ENCODE measurements around the gene CUL4A. TPM values are rescaled to one million over a fixed set of nuclear protein-coding genes. Genes with fewer than 3 reads are reported as not detected.

CUL4A gene
- total RNA-seq, 2 experiments from 2014 or later: 54.6 to 56.6 TPM

GRCh38 chr13:113229791-113230190 lies 20.4 kb downstream of the CUL4A start:
- Histone ChIP-seq H3K27ac (ENCODE audit: low read depth in 1 of 2, low read length in 2 of 2) (no peak overlapping the region), H3K36me3 (ENCODE audit: insufficient read depth, low read length) (peaks cover 84% of the 10 kb centered on the region), H3K4me1 (ENCODE audit: insufficient read depth, low read length) (no peaks in the 10 kb centered on the region), H3K9me3 (ENCODE audit: control insufficient read depth in 1 of 2, insufficient read depth in 1 of 2, low read length in 2 of 2) (no peaks in the 10 kb centered on the region), H3K4me3 (ENCODE audit: low read length) (no peak overlapping the region), H3K27me3 (ENCODE audit: control insufficient read depth in 1 of 2, insufficient read depth in 2 of 2, low read length in 2 of 2) (no peaks in the 10 kb centered on the region)
- Mint-ChIP-seq H3K36me3 (ENCODE audit: low read depth) (peaks cover 92% of the 10 kb centered on the region), H3K4me3 (no peak overlapping the region), H3K27ac (no peak overlapping the region), H3K9me3 (no peaks in the 10 kb centered on the region), H3K4me1 (ENCODE audit: low read depth) (no peaks in the 10 kb centered on the region), H3K27me3 (no peaks in the 10 kb centered on the region)
- TF ChIP-seq CTCF (IDR thresholded peaks at IDR 0.05): no peak
- ChIA-PET CTCF (interaction anchor here (1.5 kb wide), 1 partner anchor 9 kb away, joined by 4 read pairs; no protein-coding TSS in a partner anchor), POLR2A (interaction anchor here (2.0 kb wide), 1 partner anchor 20 kb away, joined by 6 read pairs; the partner anchor contains the start of gene CUL4A)
- DNase-seq (no peak), ATAC-seq (ENCODE audit: poor library complexity) (no peak)
- intact Hi-C loops (cut with DNase I, micrococcal nuclease): no loop called here

- H3K9me3 ChIP-seq (ENCODE audit: control insufficient read depth in 1 of 2, insufficient read depth in 1 of 2, low read length in 2 of 2): no peaks in the 10 kb centered on the region
- Mint-ChIP-seq H3K9me3 (no peaks in the 10 kb centered on the region), H3K4me3 (no peak overlapping the region), H3K36me3 (ENCODE audit: low read depth) (peaks cover 93% of the 10 kb centered on the region), H3K27me3 (no peaks in the 10 kb centered on the region), H3K27ac (peak overlapping the region; percentile 54), H3K4me1 (ENCODE audit: low read depth) (no peaks in the 10 kb centered on the region)
- H3K27me3 ChIP-seq (ENCODE audit: control insufficient read depth in 1 of 2, insufficient read depth in 2 of 2, low read length in 2 of 2): no peaks in the 10 kb centered on the region
- TF ChIP-seq CTCF (IDR thresholded peaks at IDR 0.05): no peak
- POLR2A ChIA-PET: interaction anchor here (0.6 to 2.0 kb wide), 2 partner anchors 22 to 25 kb away, joined by 4 to 6 read pairs; partner anchors contain the start of gene CUL4A
- no peak overlapping the region for H3K4me3 ChIP-seq (ENCODE audit: low read length)
- intact Hi-C loops (cut with DNase I, micrococcal nuclease): no loop called here
- no peaks in the 10 kb centered on the region for H3K4me1 ChIP-seq (ENCODE audit: insufficient read depth, low read length)
- DNase-seq (no peak), ATAC-seq (ENCODE audit: poor library complexity) (no peak)
- CTCF ChIA-PET: no interaction called here
- no peak overlapping the region for H3K27ac ChIP-seq (ENCODE audit: low read depth in 1 of 2, low read length in 2 of 2)
- H3K36me3 ChIP-seq (ENCODE audit: insufficient read depth, low read length): peaks cover 78% of the 10 kb centered on the region
Observed at GRCh38 chr13:113231306-113232207, 22.1 kb downstream of the CUL4A start.

GRCh38 chr13:113232208-113233003 lies 23.0 kb downstream of the CUL4A start:
- Histone ChIP-seq H3K27ac (ENCODE audit: low read depth in 1 of 2, low read length in 2 of 2) (no peak overlapping the region), H3K4me1 (ENCODE audit: insufficient read depth, low read length) (no peaks in the 10 kb centered on the region), H3K4me3 (ENCODE audit: low read length) (no peak overlapping the region), H3K27me3 (ENCODE audit: control insufficient read depth in 1 of 2, insufficient read depth in 2 of 2, low read length in 2 of 2) (no peaks in the 10 kb centered on the region), H3K9me3 (ENCODE audit: control insufficient read depth in 1 of 2, insufficient read depth in 1 of 2, low read length in 2 of 2) (no peaks in the 10 kb centered on the region), H3K36me3 (ENCODE audit: insufficient read depth, low read length) (peaks cover 78% of the 10 kb centered on the region)
- DNase-seq (no peak), ATAC-seq (ENCODE audit: poor library complexity) (no peak)
- Mint-ChIP-seq H3K4me3 (no peak overlapping the region), H3K27ac (no peak overlapping the region), H3K9me3 (no peaks in the 10 kb centered on the region), H3K4me1 (ENCODE audit: low read depth) (no peaks in the 10 kb centered on the region), H3K36me3 (ENCODE audit: low read depth) (peaks cover 93% of the 10 kb centered on the region), H3K27me3 (no peaks in the 10 kb centered on the region)
- no peak for TF ChIP-seq CTCF (IDR thresholded peaks at IDR 0.05)
- CTCF ChIA-PET: no interaction called here
- intact Hi-C loops (cut with DNase I, micrococcal nuclease): no loop called here
- POLR2A ChIA-PET: no interaction called here
